Hepatocyte (in vitro differentiated cells): ENCODE results near the gene CHD2.

Experiments
- EZH2phosphoT487 ChIP-seq: fragments of 200-600 bp; sonication (generic); IDR thresholded peaks from one replicate; pipeline ENCODE4 v1.6.1; 2018; ENCODE audit warnings: antibody characterized with exemption, mild to moderate bottlenecking, low read depth, moderate library complexity; ENCODE audit not compliant: unreplicated experiment, severe bottlenecking
- TF ChIP-seq, protein P1 (sequence below): fragments of 200-600 bp; sonication (generic); IDR thresholded peaks from 2 replicates; pipeline ENCODE4 v1.5.1; 2016; ENCODE audit warnings: antibody characterized with exemption, mild to moderate bottlenecking; ENCODE audit not compliant: poor library complexity

DNA sequence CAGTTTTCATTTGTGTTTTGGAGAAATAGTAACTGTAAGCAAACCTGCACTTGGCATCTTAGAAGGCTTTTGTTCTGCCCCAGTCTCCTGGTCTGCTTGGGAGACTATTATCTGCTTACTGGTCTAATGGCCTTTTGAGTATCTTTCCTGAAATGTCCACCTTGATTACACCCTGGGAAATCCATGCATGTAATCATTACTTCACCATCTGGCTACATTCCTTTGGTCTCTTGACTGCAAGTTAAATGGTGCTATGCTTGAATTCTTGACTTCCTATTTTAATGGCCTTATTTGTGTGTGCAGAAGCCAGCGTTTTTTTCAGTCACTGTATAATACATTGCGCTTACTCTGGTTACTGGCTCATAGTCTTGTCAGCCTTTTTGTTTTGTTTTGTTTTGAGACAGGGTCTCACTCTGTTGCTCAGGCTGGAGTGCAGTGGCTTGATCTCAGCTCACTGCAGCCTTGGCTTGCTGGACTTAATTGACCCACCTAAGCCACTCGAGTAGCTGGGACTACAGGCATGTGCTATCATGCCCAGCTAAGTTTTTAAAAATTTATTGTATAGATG is 30.0 kb downstream of the CHD2 start:
- TF ChIP-seq, protein P1, sequence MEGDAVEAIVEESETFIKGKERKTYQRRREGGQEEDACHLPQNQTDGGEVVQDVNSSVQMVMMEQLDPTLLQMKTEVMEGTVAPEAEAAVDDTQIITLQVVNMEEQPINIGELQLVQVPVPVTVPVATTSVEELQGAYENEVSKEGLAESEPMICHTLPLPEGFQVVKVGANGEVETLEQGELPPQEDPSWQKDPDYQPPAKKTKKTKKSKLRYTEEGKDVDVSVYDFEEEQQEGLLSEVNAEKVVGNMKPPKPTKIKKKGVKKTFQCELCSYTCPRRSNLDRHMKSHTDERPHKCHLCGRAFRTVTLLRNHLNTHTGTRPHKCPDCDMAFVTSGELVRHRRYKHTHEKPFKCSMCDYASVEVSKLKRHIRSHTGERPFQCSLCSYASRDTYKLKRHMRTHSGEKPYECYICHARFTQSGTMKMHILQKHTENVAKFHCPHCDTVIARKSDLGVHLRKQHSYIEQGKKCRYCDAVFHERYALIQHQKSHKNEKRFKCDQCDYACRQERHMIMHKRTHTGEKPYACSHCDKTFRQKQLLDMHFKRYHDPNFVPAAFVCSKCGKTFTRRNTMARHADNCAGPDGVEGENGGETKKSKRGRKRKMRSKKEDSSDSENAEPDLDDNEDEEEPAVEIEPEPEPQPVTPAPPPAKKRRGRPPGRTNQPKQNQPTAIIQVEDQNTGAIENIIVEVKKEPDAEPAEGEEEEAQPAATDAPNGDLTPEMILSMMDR, result no peak
- TF ChIP-seq EZH2phosphoT487, result no peak
